ENCODE data around the gene TNN. TPM values are rescaled to one million over a fixed set of nuclear protein-coding genes. Genes with fewer than 3 reads are reported as not detected.

TNN gene
- polyA plus RNA-seq, 1 donor (not counting 4 experiments of a cell fraction or from before 2014, with no cell fraction given), result not detected

DNA sequence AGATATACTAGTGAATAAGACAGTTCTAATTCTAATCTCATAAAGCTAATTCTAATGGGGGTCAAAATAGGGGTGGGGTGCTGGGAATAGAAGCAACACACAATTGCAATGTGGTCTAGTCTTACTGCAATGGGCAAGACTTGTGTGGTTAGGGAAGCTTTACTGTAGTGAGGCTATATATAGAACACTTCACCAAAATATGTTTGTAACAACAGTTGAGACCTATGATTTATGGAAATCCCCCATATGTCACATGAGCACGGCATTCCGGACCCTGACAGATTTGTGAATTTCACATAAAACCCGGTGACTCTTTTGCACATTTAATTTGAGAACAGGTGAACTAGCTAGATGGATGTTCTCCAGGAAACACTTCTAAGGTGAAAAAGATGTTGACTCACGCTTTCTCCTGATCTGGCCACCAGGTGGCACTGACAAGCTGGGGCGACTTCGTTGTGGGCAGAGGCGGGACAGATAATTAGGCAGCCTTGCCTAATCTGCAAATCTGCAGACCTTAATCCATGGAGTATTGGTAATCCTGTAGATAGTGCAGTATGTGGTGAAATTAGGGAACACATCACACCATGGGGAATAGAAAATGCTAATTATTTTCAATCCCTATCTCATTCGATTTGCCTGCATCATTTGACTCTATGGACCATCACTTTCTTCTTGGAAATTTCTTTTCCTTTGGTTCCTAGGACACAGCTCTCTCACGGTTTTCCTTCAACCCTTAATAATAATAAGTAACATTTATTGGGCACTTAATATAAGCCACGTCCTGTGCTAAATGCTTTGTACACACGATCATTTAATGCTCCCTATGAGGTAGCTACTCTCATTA, 87.2 kb downstream of the TNN start:
- FAIRE-seq (peak; percentile 85), DNase-seq (ENCODE audit: low read depth, low spot score) (no peak)
- H3K9ac ChIP-seq (ENCODE audit: control insufficient read depth, extremely low read depth, insufficient read depth, low read length), result no peak overlapping the region
- no peak overlapping the region for H3K4me3 ChIP-seq (ENCODE audit: control insufficient read depth in 2 of 3, extremely low read depth in 1 of 3, insufficient read depth in 2 of 3, low read depth in 1 of 3, low read length in 3 of 3)
- H3K27ac ChIP-seq (ENCODE audit: control insufficient read depth, insufficient read depth, low read length), result no peak overlapping the region
- no peaks in the 10 kb centered on the region for H3K9me3 ChIP-seq (ENCODE audit: control insufficient read depth, low read depth, low read length)
- H3K9me1 ChIP-seq (ENCODE audit: control insufficient read depth, extremely low read depth, insufficient read depth, low read length), result no peaks in the 10 kb centered on the region
- no peak overlapping the region for H3K4me2 ChIP-seq (ENCODE audit: control insufficient read depth, extremely low read depth, insufficient read depth, low read depth, low read length)
- no peaks in the 10 kb centered on the region for H3K79me2 ChIP-seq (ENCODE audit: control insufficient read depth, insufficient read depth, low read length)
- peaks cover 20% of the 10 kb centered on the region for H3K4me1 ChIP-seq (ENCODE audit: control insufficient read depth, extremely low read depth, insufficient read depth, low read length)
- no peak overlapping the region for H2AFZ ChIP-seq (ENCODE audit: control insufficient read depth, low read length)
- peaks cover 14% of the 10 kb centered on the region for H3K27me3 ChIP-seq (ENCODE audit: control insufficient read depth, extremely low read depth, insufficient read depth, low read length)
- H3K36me3 ChIP-seq (ENCODE audit: control insufficient read depth in 2 of 2, extremely low read depth in 1 of 2, insufficient read depth in 2 of 2, low read length in 2 of 2), result peaks cover 3 to 6% of the 10 kb centered on the region in 2 experiments
- no peak for TF ChIP-seq EZH2 (IDR thresholded peaks at IDR 0.05; ENCODE audit: low read length)
- TF ChIP-seq, protein P1, sequence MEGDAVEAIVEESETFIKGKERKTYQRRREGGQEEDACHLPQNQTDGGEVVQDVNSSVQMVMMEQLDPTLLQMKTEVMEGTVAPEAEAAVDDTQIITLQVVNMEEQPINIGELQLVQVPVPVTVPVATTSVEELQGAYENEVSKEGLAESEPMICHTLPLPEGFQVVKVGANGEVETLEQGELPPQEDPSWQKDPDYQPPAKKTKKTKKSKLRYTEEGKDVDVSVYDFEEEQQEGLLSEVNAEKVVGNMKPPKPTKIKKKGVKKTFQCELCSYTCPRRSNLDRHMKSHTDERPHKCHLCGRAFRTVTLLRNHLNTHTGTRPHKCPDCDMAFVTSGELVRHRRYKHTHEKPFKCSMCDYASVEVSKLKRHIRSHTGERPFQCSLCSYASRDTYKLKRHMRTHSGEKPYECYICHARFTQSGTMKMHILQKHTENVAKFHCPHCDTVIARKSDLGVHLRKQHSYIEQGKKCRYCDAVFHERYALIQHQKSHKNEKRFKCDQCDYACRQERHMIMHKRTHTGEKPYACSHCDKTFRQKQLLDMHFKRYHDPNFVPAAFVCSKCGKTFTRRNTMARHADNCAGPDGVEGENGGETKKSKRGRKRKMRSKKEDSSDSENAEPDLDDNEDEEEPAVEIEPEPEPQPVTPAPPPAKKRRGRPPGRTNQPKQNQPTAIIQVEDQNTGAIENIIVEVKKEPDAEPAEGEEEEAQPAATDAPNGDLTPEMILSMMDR (optimal IDR thresholded peaks at IDR 0.05 in 1 of 3, IDR thresholded peaks at IDR 0.05 in 1 of 3, conservative IDR thresholded peaks at IDR 0.05 in 1 of 3; ENCODE audit: extremely low read depth in 1 of 3, insufficient read depth in 2 of 3, low read length in 3 of 3), result peak; percentile 84 to 96 (median 90)
- dilution Hi-C loops (cut with MboI; ENCODE audit: extremely low pct_ligation_motif_present, low sequenced_read_pairs), result no loop called here
- no peaks in the 10 kb centered on the region for H4K20me1 ChIP-seq (ENCODE audit: control insufficient read depth, extremely low read depth, insufficient read depth, low read length)

DNA sequence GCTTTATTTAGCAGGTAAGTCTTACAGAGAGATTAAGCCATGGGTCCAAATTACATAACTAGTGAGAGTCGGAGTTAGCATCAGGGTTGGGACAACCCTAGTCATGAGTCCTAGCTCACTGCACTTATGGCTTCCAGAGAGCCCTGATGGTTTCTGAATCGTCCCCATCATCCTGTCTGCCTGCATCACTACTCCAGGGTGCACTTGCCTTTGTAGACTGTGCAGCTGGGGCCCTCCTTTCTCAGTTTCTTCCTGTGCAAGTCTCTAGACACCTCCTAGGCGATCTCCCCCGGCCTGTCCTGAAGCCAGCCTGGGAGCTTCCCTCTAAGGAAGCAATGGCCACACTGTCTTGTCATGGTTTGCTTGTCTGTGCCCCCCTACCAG, 87.8 kb downstream of the TNN start:
- H3K36me3 ChIP-seq (ENCODE audit: control insufficient read depth in 2 of 2, extremely low read depth in 1 of 2, insufficient read depth in 2 of 2, low read length in 2 of 2), result peaks cover 9 to 12% of the 10 kb centered on the region in 2 experiments
- no peaks in the 10 kb centered on the region for H3K9me1 ChIP-seq (ENCODE audit: control insufficient read depth, extremely low read depth, insufficient read depth, low read length)
- FAIRE-seq (no peak), DNase-seq (ENCODE audit: low read depth, low spot score) (no peak)
- peaks cover 20% of the 10 kb centered on the region for H3K4me1 ChIP-seq (ENCODE audit: control insufficient read depth, extremely low read depth, insufficient read depth, low read length)
- no peak for TF ChIP-seq EZH2 (IDR thresholded peaks at IDR 0.05; ENCODE audit: low read length)
- TF ChIP-seq, protein P1 (optimal IDR thresholded peaks at IDR 0.05 in 1 of 3, IDR thresholded peaks at IDR 0.05 in 1 of 3, conservative IDR thresholded peaks at IDR 0.05 in 1 of 3; ENCODE audit: extremely low read depth in 1 of 3, insufficient read depth in 2 of 3, low read length in 3 of 3), result no peak
- no peak overlapping the region for H3K4me3 ChIP-seq (ENCODE audit: control insufficient read depth in 2 of 3, extremely low read depth in 1 of 3, insufficient read depth in 2 of 3, low read depth in 1 of 3, low read length in 3 of 3)
- H3K4me2 ChIP-seq (ENCODE audit: control insufficient read depth, extremely low read depth, insufficient read depth, low read depth, low read length), result no peak overlapping the region
- peaks cover 14% of the 10 kb centered on the region for H3K27me3 ChIP-seq (ENCODE audit: control insufficient read depth, extremely low read depth, insufficient read depth, low read length)
- H3K79me2 ChIP-seq (ENCODE audit: control insufficient read depth, insufficient read depth, low read length), result no peaks in the 10 kb centered on the region
- no peaks in the 10 kb centered on the region for H4K20me1 ChIP-seq (ENCODE audit: control insufficient read depth, extremely low read depth, insufficient read depth, low read length)
- H3K27ac ChIP-seq (ENCODE audit: control insufficient read depth, insufficient read depth, low read length), result no peak overlapping the region
- dilution Hi-C loops (cut with MboI; ENCODE audit: extremely low pct_ligation_motif_present, low sequenced_read_pairs), result no loop called here
- no peaks in the 10 kb centered on the region for H3K9me3 ChIP-seq (ENCODE audit: control insufficient read depth, low read depth, low read length)
- no peak overlapping the region for H3K9ac ChIP-seq (ENCODE audit: control insufficient read depth, extremely low read depth, insufficient read depth, low read length)
- no peak overlapping the region for H2AFZ ChIP-seq (ENCODE audit: control insufficient read depth, low read length)

All from keratinocyte (primary cell).